Stromal cell of bone marrow (primary cell): ENCODE measurements around the gene SNX3.
"Not testable (repeated sequence)": the region's sequence is repeated elsewhere in the genome, so short reads cannot be mapped to it uniquely, and the experiment has no call there.

Experiments used
- DNase-seq: peaks from one replicate; pipeline ENCODE4 v3.0.0-alpha.2; 2012; ENCODE audit warnings: low read depth

The SNX3 gene

DNA sequence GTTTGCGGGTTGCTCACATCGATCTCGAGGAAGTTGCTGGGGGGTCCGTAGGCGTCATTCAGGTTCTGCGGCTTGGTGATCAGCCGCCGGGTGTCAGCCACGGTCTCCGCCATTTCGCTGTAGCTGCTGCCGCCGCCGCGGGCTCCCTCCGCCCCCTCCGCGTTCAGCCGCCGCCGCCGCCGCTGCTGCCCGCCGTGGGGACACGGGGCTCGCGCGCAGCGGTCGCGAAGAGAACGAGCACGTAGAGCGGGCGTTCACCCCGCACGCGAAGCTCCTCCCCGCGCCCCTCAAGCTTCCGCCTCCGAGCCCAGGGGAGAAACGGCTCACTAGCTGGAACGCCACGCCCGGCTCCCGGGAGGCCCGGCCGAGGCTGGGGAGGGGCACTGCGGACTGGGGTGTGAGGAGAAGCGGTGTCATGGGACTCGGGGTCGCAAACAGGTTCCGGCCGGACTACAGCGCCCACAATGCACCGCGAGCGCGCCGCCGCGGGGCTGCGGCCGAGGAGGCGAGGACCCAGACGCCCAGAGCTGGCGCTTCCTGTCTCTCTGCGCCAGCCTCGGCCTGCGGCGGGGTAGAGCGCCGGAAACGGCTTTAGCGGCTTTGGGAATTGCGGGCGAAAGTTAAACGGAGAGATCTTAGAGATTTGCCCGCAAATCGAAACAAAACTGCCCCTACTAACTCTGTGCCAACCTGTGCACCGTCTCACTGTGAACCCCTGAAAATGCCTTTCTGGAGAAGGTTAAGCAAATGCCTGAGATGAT, at the start of gene SNX3:
TSS of gene SNX3 (minus strand) at position 232 of the 761 bp plus-strand sequence. CDS start at position 113, 119 bp downstream.
- peak; percentile 89 for DNase-seq

DNA sequence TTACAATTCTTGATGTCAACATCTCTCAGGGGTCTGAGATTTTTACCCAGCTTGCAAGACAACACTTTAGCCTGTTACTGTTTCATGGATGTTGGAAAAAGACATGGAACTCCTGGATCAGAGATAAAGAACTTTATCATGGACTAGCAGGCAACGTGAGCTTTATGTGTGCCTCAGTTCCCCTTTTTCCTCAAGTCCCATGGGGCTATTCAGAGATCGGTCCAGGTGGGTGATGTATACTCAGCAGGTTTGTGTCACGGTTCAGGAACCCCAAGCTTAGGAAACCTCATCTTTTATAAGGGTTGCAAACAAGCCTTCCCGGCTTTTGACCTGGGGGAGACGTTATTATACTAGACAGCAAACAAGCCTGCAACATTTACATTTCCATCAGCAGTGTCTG, 49.0 kb upstream of the SNX3 start:
- no peak for DNase-seq

DNA sequence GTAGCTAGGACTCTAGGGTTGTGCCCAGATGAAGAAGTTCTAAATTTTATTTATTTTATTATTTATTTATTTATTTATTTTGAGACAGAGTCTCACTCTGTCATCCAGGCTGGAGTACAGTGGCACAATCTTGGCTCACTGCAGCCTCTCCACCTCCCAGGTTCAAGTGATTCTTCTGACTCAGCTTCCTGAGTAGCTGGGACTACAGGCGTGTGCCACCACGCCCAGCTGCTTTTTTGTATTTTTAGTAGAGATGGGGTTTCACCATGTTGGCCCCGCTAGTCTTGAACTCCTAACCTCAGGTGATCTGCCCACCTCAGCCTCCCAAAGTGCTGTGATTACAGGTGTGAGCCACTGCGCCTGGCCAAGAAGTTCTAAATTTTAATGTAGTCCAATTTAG, 47.8 kb upstream of the SNX3 start:
- DNase-seq, result not testable (repeated sequence)

DNA sequence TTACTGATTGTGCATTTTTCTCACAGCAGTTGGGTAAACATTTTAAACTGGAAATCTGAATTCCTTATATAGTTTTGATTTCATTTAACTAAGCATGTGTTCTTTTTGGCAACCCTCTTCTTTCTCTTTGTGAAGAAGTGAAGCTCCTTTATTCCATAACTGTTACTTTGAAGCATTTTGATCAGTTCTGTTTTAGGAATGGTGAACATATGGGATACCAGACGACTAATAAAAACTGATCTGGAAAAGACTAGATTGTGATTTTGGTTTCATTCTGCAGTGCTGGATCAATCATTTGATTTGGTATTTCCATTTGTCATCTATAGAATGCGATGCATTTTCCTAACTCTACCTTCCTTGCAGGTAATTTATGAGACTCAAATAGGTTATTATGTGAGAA, 43.8 kb upstream of the SNX3 start:
- DNase-seq, result no peak

DNA sequence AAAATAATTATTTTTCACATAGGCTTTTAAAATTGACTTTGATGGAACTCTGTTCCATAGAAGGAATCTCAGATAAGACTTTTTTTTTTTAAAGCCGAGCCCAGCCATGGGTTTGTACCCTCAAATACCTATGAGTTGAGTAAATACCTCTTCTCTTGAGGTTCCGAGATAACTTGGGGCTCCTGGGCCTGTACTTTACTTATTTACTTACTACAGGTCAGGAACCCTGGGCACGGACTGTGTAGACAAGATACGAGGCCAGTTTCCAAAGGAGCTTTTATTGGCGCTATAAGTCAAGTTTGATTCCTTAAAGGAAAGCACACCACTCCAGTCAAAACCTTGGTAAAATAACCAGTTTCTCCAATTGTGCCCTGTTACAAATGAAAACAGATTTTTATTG, 41.5 kb upstream of the SNX3 start:
- no peak for DNase-seq

DNA sequence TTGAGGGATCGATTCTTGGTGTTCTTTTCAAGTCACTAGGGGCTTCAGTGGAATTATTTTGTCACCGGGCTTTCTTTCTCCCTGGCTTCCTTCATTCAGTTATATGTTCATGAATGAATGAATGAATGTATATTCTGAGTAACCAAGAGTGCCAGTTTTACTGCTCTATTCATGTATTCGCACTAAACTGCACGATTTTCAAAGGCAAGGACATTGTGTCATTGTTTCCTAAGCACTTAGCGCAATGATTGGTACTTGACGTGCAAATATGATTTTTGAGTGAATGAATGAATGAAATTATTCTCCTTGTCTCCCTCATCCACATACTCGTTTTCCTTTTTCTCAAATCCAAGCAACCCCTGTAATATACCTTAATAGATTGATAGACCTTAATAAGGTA, 34.8 kb upstream of the SNX3 start:
- DNase-seq, result no peak

DNA sequence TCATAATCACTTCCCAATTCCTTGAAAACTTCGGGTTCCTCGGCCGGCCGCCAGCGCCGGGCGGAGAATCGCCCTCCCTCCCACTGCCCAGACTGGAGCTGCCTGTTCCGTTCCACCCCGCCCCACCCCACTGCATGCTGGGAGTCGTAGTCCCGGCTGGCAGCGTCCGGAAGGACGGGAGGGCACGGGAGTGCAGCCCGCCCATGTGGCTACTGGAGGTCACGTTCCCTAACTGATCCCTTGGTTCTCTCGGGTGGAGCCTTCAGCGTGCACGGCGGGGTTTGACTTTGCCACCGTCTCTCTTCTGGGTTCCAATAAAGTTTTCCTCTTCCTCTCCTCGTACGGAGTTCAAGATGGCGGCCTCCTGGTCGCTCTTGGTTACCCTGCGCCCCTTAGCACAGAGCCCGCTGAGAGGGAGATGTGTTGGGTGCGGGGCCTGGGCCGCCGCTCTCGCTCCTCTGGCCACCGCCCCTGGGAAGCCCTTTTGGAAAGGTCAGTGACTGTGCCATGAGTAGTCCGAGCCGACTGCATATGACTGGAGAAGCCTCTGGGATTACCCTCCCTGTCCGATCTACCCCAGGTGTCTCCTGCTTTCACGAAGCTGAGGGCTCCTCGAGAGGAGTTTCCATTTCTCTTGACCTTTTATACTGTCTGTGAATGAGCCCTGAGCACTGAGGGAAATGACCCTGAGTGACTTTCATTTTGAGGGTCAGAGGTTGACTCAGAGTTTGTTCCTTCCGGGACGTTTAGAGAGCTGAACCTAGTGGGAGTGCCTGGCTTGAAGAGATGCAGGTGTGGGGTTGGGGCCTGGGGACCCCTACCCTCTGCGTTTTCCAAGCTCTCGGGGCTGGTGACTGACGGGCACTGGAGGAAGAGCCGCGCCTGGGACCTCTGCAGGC, 34.1 kb upstream of the SNX3 start, which contains the start of gene AFG1L:
TSS of gene AFG1L (plus strand) at position 328 of the 899 bp plus-strand sequence. CDS start at position 354, 26 bp downstream.
- DNase-seq, result peak; percentile 80

DNA sequence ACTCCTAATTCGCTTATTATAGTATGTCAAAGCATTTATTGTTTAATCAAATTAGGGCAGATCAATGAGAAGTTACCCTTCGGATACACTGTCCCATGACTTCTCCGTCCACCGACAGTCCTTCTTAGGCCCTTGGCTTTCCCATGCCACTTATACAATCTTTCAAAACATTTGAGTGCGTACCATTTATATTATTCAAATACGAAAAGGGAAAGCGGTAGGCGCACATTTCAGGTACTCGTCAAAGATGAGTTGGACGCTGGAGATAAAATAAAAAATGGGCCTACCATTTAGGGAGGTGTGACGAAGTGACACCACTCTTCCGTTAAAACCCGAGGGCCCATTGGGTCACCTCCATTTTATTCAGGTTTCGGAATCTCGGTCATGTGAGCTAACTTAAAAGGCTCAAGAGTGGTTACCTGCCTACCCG, 33.5 kb upstream of the SNX3 start:
- no peak for DNase-seq

DNA sequence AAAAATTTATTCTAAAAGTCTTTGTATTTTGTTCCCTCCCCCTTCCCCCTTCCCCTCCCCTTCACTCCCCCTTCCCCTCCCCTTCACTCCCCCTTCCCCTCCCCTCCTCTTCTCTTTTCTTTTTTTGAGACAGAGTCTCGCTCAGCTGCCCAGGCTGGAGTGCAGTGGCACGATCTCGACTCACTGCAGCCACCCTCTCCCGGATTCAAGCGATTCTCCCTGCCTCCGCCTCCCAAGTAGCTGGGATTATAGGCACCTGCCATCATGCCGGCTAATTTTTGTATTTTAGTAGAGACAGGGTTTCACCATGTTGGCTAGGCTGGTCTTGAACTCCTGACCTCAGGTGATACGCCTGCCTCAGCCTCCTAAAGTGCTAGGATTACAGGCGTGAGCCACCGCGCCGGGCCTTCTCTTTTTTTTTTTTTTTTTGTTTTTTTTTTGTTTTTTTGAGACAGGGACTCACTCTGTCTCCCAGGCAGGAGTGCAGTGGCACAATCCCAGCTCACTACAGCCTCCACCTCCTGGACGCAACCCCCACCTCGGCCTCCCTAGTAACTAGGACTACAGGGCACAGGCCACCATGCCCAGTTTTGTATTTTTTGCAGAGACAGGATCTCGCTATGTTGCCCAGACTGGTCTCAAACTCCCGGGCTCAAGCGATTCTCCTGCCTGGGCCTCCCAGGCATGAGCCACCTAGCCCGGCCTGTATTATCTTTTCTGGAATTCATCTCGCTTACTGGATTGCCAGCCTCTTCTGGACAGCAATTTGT, 32.9 kb upstream of the SNX3 start:
- no peak for DNase-seq

DNA sequence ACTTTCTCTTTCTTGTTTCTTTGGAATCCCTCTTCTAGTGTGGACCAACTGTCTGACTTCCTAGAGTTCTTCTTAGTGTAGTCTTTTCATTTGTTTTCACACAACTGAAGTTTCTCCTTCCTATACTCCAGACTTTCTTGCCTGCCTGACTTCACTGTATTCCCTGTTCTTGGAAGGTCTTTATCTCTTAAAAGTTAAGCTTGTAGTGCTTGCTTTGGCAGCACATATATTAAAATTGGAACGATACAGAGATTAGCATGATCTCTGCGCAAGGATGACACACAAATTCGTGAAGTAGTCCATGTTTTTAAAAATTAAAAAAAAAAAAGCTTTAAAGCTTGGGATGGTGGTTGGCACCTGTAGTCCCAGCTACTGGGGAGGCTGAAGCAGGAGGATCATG, 31.7 kb upstream of the SNX3 start:
- DNase-seq, result not testable (repeated sequence)

DNA sequence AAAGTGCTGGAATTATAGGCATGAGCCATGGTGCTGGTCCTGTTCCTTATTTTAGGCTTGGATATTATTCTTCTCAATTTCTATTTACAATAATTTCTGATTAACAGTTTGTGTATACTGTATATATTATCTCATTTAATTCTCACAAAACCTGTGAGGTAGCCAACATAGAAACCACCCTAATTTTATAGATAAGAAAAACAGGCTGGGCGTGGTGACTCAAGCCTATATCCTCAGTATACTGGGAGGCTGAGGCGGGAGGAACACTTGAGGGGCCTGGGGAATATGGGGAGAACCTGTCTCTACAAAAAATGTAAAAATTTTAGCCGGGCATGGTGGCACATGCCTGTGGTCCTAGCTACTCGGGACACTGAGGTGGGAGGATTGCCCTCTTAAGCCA, 30.3 kb upstream of the SNX3 start:
- no peak for DNase-seq

DNA sequence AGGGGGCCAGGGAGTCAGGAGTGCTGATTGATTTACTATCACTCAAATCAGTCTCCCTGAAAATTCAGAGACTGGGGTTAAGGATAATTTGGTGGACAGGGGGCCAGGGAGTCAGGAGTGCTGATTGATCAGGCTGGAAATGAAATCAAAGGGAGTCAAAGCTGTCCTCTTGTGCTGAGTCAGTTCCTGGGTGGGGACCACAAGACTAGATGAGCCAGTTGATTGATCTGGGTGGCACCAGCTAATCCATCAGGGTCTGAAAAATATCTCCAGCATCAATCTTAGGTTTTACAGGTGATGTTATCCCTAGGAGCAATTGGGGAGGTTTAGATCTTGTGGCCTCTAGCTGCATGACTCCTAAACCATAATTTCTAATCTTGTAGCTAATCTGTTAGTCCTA, 27.9 kb upstream of the SNX3 start:
- DNase-seq, result no peak

DNA sequence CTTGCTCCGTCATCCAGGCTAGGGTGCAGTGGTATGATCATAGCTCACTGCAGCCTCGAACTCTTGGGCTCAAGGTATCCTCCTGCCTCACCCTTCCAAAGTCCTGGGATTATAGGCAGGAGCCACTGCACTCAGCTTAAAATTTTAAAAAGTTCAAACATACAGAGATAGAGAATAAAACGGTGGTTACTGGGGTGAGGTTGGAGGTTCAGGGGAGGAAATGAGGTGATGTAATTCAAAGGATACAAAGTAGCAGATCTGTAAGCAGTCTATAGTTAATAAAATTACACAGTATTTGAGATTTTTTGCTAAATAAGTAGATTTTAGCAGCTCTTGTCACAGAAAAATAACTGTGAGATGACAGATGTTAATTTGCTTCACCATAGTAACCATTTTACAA, 26.5 kb upstream of the SNX3 start:
- DNase-seq, result no peak

DNA sequence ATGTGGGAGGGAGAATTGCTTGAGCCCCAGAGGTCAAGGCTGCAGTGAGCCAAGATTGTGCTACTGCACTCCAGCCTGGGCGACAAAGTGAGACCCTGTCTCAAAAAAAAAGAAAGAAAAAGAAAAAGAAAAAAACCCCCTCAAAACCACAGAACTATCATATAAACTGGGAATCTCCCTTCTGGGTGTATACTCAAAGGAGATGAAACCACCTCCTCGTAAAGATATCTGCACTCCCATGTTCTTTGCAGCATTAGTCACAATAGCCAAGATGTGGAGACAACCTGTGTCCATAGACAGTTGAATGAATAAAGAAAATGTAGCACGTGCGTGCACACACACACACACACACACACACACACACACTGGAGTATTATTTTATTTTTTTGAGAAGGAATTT, 25.5 kb upstream of the SNX3 start:
- DNase-seq, result no peak

DNA sequence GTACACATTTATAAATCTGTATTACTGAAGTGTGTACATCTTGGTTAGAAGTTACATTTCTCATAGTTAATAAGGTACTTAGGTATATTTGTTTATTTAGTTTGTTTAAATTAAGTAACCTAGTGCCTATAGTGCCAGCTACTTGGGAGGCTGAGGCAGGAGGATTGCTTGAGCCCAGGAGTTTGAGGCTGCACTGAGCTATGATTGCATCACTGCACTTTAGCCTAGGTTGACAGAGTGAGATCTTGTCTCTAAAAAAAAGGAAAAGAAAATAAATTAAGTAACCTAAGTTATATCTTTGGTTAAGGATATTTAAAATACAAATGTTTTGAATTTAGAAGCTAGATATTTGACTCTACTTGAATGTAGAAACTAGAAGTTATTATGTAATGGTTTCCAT, 24.5 kb upstream of the SNX3 start:
- DNase-seq, result no peak

DNA sequence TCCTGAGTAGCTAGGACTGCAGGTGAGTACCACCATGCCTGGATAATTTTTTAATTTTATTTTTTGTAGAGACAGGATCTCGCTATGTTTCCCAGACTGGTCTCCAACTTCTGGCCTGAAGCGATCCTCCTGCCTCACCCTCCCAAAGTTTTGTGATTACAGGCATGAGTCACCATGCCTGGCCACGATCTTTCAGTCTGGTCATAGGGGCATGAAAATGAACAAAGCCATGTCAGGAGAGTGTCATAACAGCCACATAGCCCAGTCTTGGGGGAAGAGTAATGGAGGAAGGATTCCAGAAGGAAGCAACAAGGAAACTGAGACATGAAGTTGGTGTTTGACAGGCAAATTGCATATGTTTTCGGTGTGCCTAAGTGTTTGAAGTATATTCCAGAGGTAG, 17.0 kb upstream of the SNX3 start:
- DNase-seq, result no peak

DNA sequence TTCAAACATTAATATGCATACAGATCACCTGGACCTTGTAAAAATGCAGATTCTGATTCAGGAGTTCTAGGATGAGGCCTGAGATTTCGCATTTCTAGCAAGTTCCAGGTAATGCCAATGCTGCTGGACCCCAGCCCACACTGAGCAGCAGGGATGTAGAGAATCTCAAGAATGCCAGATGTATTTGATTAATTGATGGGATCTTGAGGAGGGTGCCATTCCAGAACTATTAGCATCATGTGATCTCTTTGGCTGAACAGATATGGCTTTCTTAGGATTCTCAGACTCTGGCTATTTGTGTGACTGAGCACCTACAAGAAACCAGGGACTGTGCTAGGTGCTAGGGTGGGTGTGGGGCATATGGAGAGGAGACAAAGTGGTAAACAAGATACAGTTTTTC, 16.5 kb upstream of the SNX3 start:
- DNase-seq, result no peak

DNA sequence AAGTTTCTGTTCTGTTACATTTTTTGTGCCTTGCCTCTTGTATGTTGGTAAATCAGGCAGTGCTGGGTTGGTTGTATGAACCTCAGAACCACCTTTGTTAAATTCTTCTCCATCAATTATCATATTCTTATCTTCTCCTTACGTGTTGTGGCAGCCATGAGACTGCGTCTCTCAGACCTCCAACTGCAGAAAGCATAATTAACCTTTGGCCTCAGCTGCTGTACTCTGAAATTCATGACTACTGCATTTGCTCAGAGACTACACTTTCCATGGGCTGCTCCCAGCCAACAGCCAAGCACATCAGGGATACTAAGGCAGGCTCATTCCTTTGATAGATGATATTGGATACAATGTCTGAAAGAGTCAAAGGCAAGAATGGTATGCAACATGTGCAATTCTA, 15.1 kb upstream of the SNX3 start:
- DNase-seq, result no peak

DNA sequence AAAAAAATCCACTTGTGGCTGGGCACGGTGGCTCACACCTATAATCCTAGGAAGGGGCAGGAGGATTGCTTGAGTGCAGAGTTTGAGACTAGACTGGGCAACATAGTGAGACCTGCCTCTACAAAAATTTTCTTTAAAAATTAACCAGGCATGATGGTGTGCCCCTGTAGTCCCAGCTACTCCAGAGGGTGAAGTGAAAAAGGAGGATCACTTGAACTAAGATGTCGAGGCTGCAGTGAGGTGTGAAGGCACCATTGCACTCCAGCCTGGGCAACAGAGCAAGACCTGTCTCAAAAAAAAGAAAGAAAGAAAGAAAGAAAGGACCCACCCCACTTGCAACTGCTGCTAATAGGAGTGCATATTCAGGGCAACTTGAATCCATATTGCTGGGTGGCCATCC, 13.7 kb upstream of the SNX3 start:
- no peak for DNase-seq

DNA sequence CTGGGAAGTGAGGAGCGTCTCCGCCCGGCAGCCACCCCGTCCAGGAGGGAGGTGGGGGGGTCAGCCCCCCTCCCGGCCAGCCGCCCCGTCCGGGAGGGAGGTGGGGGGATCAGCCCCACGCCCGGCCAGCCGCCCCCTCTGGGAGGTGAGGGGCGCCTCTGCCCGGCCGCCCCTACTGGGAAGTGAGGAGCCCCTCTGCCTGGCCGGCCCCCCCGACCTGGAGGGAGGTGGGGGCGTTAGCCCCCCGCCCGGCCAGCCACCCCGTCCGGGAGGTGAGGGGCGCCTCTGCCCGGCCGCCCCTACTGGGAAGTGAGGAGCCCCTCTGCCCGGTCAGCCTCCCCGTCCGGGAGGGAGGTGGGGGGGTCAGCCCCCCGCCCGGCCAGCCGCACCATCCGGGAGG, 9.1 kb upstream of the SNX3 start:
- DNase-seq, result not testable (repeated sequence)

DNA sequence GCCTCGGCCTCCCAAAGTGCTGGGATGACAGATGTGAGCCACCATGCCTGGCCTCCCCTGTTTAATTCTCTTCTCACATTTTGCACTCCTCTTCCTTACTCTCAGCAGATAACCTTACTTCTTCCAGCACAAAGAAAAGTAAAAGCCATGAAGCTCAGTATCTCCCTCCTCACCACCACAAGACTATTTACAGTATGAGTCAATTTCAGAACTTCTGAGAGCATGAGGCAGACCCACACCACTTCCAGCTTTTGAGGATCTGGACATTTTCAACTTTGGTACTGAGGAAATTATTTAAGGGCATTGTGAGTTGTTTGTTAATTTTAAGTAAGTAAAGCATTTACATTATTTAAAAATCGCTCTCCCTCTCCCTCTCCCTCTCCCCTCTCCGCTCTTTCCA, 8.0 kb upstream of the SNX3 start:
- DNase-seq, result no peak

DNA sequence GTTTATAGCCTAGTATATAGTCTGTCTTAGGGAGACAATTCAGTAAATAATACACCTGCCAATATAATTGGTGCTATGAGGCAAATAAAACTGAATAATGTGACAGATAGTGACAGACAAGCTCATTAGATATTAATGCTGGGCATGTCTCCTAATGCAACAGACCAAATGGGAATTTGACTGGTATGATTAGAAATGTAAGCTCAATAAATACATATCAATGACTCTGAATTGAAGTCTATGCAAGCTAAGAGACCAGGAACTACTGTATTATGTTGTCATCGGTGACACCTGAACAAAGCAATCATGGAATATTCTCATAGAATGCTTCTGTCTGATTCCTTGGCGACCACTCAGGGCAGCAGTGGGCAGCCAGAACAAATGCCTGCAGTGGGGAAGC, 2.5 kb upstream of the SNX3 start:
- no peak for DNase-seq
